ENCODE results near the gene ANGPTL4.
"Not testable (repeated sequence)": the region's sequence is repeated elsewhere in the genome, so short reads cannot be mapped to it uniquely, and the experiment has no call there.

ANGPTL4 gene

DNA sequence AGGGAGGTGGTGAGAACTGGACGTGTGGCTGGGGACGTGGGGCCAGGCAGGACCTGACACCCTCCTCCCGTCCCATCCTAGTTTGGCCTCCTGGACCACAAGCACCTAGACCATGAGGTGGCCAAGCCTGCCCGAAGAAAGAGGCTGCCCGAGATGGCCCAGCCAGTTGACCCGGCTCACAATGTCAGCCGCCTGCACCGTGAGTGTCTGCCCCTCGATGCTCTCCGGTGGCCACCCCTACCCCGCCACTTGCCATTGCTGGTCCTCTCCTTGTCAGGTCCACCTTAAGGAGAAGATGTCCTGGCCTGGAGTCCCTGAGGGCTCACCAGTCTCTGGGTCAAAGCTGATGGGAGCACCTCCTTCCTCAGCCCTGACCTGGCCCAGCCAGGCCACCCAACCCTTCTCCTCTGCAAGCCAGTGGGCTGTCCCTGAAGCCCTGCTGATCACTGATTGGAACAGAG lies 2.2 kb downstream of the ANGPTL4 start:
- no peak for DNase-seq

DNA sequence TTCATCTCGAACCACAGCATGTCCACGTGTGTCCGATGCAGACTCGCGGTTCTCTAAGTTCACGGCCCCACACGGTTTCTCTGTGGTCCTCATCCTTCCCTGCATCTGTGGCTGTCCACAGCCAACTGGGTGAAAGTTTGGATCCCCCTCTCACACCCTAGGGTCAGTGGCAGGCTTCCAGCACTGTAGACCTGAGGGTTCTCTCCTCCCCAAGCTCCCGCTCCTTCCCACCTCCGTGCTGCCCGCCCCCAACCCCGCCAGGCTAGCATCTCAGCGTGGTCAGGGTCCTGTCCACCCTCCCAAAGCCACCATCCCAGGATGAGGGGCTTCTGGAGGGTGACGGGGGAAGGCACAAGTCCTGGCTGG lies 3.0 kb downstream of the ANGPTL4 start:
- no peak for DNase-seq

DNA sequence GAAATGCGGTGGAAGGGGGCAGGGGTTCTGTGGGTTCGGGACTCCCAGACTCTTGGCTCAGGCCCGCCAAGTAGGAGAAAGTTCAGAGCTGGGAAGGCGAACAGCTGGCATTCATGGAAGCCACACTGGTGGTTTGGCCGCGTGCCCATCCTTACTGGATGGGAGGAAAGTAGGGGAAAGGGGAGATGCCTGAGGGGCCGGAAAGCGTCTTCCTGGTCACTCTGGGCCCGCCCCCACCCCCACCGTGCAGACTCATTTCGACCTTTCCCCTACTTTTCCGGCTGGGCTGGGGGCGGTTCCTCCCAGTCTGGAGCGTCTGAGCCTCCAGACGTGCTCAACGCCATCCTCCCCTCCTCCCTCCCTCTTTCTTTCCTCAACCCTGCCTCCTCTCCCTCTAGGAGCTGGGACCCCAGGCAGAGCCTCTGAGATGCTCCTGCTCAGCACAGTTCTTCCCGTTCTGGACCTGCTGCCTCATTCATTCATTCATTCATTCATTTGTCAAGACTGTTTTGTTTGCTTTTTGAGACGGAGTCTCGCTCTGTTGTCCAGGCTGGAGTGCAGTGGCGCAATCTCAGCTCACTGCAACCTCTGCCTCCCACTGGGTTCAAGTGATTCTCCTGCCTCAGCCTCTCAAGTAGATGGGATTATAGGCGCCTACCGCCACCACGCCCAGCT lies 3.5 kb downstream of the ANGPTL4 start:
- no peak for DNase-seq

DNA sequence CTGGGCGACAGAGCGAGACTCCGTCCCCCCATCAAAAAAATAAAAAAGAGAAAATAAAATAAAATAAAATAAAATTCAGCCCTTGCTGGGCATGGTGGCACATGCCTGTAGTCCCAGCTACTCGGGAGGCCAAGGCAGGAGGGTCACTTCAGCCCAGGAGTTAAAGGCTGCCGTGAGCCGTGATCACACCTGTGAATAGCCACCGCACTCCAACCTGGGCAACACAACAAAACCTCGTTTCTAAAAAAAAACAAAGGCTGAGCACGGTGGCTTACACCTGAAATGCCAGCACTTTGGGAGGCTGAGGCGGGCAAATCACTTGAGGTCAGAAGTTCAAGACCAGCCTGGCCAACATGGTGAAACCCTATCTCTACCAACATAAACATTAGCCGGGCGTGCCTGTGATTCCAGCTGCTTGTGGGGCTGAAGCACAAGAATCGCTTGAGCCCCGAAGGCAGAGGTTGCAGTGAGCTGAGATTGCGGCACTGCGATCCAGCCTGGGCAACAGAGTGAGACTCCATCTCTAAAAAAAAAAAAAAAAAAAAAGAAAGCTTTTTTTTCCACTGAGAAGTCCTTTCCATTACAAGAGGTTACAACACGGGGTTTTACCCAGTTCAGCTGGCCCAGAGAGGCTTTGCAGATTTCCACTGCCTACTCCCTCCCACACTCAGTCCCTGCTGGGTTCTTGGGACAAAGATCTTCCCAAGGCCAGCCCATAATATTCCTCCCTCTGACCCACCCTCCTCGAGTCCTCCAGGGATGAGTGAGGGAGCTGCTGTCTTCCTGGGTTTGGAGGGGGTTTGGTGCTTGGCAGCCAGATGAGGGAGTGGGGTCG lies 6.4 kb downstream of the ANGPTL4 start:
- DNase-seq, result no peak

DNA sequence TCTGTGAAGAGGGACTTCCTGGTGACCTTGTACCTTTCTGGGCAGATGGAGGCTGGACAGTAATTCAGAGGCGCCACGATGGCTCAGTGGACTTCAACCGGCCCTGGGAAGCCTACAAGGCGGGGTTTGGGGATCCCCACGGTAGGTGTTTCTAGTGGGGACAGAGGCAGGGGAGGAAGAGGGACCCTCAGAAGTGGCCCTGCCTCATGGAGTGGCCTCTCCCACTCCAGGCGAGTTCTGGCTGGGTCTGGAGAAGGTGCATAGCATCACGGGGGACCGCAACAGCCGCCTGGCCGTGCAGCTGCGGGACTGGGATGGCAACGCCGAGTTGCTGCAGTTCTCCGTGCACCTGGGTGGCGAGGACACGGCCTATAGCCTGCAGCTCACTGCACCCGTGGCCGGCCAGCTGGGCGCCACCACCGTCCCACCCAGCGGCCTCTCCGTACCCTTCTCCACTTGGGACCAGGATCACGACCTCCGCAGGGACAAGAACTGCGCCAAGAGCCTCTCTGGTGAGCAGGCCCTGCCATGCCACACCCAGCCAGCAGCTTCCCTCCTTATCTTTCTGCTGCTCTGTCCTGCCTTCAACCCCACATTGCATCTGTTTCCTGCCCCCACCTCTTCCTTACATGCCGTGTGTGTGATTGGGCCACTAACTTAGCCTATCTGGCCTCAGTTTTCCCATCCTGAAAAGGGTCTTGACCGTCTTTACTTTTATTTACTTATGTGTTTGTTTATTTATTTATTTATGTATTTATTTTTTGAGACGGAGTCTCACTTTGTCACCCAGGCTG lies 7.3 kb downstream of the ANGPTL4 start:
- DNase-seq, result no peak

- no peak for DNase-seq
Observed at GRCh38 chr19:8373867-8374813, 10.2 kb downstream of the ANGPTL4 start.

DNA sequence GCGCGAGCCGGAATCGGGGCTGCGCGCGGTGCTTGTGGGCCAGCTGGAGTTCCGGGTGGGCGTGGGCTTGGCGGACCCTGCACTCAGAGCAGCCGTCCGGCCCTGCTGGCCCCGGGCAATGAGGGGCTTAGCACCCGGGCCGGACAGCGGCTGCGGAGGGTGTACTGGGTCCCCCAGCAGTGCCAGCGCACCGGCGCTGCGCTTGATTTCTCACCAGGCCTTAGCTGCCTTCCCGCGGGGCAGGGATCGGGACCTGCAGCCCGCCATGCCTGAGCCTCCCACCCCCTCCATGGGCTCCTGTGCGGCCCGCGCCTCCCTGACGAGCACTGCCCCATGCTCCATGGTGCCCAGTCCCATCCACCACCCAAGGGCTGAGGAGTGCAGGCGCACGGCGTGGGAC lies 11.8 kb downstream of the ANGPTL4 start:
- not testable (repeated sequence) for DNase-seq

DNA sequence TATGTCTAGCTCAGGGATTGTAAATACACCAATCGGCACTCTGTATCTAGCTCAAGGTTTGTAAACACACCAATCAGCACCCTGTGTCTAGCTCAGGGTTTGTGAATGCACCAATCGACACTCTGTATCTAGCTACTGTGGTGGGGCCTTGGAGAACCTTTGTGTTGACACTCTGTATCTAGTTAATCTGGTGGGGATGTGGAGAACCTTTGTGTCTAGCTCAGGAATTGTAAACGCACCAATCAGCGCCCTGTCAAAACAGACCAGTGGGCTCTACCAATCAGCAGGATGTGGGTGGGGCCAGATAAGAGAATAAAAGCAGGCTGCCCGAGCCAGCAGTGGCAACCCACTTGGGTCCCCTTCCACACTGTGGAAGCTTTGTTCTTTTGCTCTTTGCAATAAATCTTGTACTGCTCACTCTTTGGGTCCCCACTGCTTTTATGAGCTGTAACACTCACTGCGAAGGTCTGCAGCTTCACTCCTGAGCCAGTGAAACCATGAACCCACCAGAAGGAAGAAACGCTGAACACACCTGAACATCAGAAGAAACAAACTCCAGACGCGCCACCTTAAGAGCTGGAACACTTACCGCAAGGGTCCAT lies 12.5 kb downstream of the ANGPTL4 start:
- not testable (repeated sequence) for DNase-seq

DNA sequence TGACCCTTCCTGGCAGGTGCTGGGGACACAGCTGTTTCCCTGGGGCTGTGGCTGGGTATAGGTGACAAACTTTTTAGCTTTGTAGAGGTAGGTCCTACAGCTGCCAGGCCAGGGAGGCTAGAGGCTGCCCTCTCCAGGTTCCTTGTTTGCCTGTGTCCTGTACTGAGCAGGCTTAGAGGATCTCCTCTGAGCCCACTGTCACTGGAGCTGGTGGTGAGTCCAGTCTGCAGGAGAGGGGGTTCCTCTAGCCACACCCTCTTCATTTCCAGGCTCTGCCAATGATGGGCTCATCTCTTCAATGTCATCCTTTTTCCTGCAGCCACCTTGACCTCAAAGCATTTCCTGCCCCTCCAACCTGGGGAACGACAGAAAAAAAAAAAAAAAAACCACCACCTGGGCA lies 13.6 kb downstream of the ANGPTL4 start:
- DNase-seq, result no peak

DNA sequence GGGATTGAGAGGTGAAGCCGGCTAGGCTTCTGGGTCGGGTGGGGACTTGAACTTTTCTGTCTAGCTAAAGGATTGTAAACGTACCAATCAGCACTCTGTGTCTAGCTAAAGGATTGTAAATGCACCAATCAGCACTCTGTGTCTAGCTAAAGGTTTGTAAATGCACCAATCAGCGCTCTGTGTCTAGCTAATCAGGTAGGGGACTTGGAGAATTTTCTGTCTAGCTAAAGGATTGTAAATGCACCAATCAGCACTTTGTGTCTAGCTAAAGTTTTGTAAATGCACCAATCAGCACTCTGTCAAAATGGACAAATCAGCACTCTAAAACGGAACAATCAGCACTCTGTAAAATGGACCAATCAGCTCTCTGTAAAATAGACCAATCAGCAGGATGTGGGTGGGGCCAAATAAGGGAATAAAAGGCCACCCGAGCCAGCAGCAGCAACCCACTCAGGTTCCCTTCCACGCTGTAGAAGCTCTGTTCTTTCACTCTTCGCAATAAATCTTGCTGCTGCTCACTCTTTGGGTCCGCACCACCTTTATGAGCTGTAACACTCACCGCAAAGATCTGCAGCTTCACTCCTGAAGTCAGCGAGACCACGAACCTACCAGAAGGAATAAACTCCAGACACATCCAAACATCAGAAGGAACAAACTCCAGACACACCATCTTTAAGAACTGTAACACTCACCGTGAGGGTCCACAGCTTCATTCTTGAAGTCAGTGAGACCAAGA lies 15.4 kb downstream of the ANGPTL4 start:
- not testable (repeated sequence) for DNase-seq

- DNase-seq, result not testable (repeated sequence)
Observed at GRCh38 chr19:8384569-8384968, 20.6 kb downstream of the ANGPTL4 start.

DNA sequence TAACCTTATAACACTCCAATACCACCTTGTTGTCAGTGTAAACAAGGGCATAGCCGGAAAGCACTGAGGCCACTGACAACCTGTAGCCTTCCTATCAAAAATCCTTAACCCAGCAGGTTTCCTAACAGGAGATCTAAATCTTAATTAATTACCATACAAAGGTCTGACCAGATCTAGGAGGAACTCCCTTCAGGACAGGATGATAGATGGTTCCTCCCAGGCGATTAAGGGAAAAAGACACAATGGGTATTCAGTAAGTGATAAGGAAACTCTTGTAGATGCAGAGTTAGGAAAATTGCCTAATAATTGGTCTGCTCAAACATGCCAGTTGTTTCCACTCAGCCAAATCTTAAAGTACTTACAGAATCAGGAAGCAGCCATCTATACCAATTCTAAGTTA lies 21.1 kb downstream of the ANGPTL4 start:
- DNase-seq, result not testable (repeated sequence)

- not testable (repeated sequence) for DNase-seq
Observed at GRCh38 chr19:8385566-8385965, 21.6 kb downstream of the ANGPTL4 start.

GRCh38 chr19:8386419-8386818 lies 22.5 kb downstream of the ANGPTL4 start:
- not testable (repeated sequence) for DNase-seq

DNA sequence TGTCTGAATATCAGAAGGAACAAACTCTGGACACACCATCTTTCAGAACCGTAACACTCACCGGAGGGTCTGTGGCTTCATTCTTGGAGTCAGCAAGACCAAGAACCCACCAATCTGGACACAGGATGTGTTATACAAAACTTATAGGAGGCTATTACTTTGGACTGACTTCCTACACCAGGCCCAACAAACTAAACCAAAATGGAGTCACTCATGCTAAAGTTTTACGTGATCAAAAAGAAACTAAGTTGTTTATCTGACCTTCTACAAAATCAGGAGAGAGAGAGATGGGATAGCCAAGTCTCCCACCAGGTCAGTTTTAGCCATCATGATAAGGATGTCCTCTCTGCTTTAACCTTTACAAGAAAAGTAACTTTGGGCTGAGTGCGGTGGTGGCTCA lies 23.0 kb downstream of the ANGPTL4 start:
- DNase-seq, result no peak

- DNase-seq, result no peak
Observed at GRCh38 chr19:8387688-8388611, 24.0 kb downstream of the ANGPTL4 start.

GRCh38 chr19:8388612-8388958 lies 24.6 kb downstream of the ANGPTL4 start:
- DNase-seq, result no peak

- peak; percentile 99 for DNase-seq
Observed at GRCh38 chr19:8389891-8390616, 26.1 kb downstream of the ANGPTL4 start, which contains the start of gene RAB11B. RAB11B (plus strand) TSS chr19:8390360; CDS start chr19:8390417, 57 bp downstream.

DNA sequence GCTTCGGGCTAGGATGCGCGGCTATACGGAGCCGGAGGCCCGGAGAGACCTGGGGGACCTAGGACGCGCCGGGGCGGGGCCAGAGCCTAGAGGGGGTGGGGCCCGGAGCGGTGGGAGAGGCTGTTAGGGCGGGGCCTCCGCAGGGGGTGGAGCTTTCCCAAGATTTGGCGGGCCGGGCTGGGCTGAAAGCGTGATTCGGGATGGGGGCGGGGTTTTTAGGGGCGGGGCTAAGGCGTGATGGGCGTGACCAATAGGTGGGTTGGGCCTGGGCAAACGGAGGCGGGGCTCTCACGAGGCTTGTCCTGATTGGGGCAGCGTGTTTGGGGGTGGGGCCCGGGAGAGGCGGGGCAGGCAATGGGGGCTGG lies 26.6 kb downstream of the ANGPTL4 start:
- peak; percentile 98 for DNase-seq
